ENCODE measurements around the gene RDX.
A peak's percentile ranks its signal among the peaks of the same experiment; 100 is the strongest.
"Not testable (repeated sequence)": the region's sequence is repeated elsewhere in the genome, so short reads cannot be mapped to it uniquely, and the experiment has no call there.

RDX gene

GRCh38 chr11:110199184-110199981, 97.0 kb downstream of the RDX start:
- Histone ChIP-seq H3K4me1 (ENCODE audit: control insufficient read depth, insufficient read depth, low read length, unreplicated experiment) (peaks cover 68% of the 10 kb centered on the region), H3K4me3 (ENCODE audit: low read depth, low read length) (peak overlapping the region; percentile 23; the same call in 1 of the 2 replicates), H3K27ac (ENCODE audit: low read depth, low read length) (peak overlapping the region; percentile 97)

DNA sequence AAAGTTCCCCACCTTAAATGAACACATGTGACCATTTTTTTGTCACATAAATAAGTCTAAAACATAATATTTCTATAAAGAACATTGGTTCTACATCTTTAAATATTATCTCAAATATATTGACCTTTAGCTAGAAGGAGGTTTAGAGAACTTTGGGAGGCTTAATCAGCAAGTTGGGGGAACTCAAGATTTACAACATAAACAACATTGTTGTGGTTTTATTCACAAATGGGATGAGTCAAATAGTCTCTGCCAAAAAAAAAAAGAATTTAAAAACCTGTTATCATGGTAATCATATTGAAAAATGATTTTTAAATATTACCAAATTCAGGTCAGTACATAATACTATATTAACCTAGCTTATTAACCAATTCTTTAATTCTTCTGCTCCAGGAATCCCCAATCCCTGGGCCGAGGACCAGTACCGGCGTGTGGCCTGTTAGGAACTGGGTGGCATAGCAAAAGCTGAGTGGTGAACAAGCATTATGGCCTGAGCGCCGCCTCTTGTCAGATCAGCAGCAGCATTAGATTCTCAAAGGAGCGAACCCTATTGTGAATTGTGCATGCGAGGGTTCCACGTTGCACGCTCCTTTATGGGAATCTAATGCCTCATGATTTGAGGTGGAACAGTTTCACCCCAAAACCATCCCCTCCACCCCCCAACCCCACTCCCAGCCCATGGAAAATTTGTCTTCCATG, 98.2 kb downstream of the RDX start:
- peaks cover 78% of the 10 kb centered on the region for H3K4me1 ChIP-seq (ENCODE audit: control insufficient read depth, insufficient read depth, low read length, unreplicated experiment)

More at GRCh38 chr11:110199184-110199981, 97.0 kb downstream of the RDX start:
- peak overlapping the region; percentile 67 for H2AFZ ChIP-seq (ENCODE audit: low read length, unreplicated experiment)
- no peaks in the 10 kb centered on the region for H3K36me3 ChIP-seq (ENCODE audit: insufficient read depth, low read length)
- H3K27me3 ChIP-seq (ENCODE audit: insufficient read depth, low read length), result no peaks in the 10 kb centered on the region
- no peaks in the 10 kb centered on the region for H3K79me2 ChIP-seq (ENCODE audit: control insufficient read depth, insufficient read depth, low read length, unreplicated experiment)

GRCh38 chr11:110196884-110197420, 99.5 kb downstream of the RDX start:
- H2AFZ ChIP-seq (ENCODE audit: low read length, unreplicated experiment), result no peak overlapping the region
- H3K27ac ChIP-seq (ENCODE audit: low read depth, low read length), result peak overlapping the region; percentile 97
- peaks cover 78% of the 10 kb centered on the region for H3K4me1 ChIP-seq (ENCODE audit: control insufficient read depth, insufficient read depth, low read length, unreplicated experiment)
- no peaks in the 10 kb centered on the region for H3K36me3 ChIP-seq (ENCODE audit: insufficient read depth, low read length)
- no peak overlapping the region for H3K4me3 ChIP-seq (ENCODE audit: low read depth, low read length)
- H3K79me2 ChIP-seq (ENCODE audit: control insufficient read depth, insufficient read depth, low read length, unreplicated experiment), result no peaks in the 10 kb centered on the region
- H3K27me3 ChIP-seq (ENCODE audit: insufficient read depth, low read length), result no peaks in the 10 kb centered on the region

More for the DNA sequence above, 98.2 kb downstream of the RDX start:
- H3K4me3 ChIP-seq (ENCODE audit: low read depth, low read length), result peak overlapping the region; percentile 1; the same call in 1 of the 2 replicates
- H3K79me2 ChIP-seq (ENCODE audit: control insufficient read depth, insufficient read depth, low read length, unreplicated experiment), result no peaks in the 10 kb centered on the region
- H3K36me3 ChIP-seq (ENCODE audit: insufficient read depth, low read length), result no peaks in the 10 kb centered on the region
- H3K27ac ChIP-seq (ENCODE audit: low read depth, low read length), result peak overlapping the region; percentile 97
- no peak overlapping the region for H2AFZ ChIP-seq (ENCODE audit: low read length, unreplicated experiment)
- H3K27me3 ChIP-seq (ENCODE audit: insufficient read depth, low read length), result no peaks in the 10 kb centered on the region

GRCh38 chr11:110196241-110196754, 100.1 kb downstream of the RDX start:
- H3K27me3 ChIP-seq (ENCODE audit: insufficient read depth, low read length), result no peaks in the 10 kb centered on the region
- H3K27ac ChIP-seq (ENCODE audit: low read depth, low read length), result peak overlapping the region; percentile 97
- no peaks in the 10 kb centered on the region for H3K36me3 ChIP-seq (ENCODE audit: insufficient read depth, low read length)
- H2AFZ ChIP-seq (ENCODE audit: low read length, unreplicated experiment), result no peak overlapping the region
- no peaks in the 10 kb centered on the region for H3K79me2 ChIP-seq (ENCODE audit: control insufficient read depth, insufficient read depth, low read length, unreplicated experiment)
- H3K4me3 ChIP-seq (ENCODE audit: low read depth, low read length), result no peak overlapping the region
- peaks cover 78% of the 10 kb centered on the region for H3K4me1 ChIP-seq (ENCODE audit: control insufficient read depth, insufficient read depth, low read length, unreplicated experiment)

GRCh38 chr11:110194211-110194766, 102.1 kb downstream of the RDX start:
- not testable (repeated sequence) for H3K27me3 ChIP-seq (ENCODE audit: insufficient read depth, low read length); H3K4me3 ChIP-seq (ENCODE audit: low read depth, low read length); H3K79me2 ChIP-seq (ENCODE audit: control insufficient read depth, insufficient read depth, low read length, unreplicated experiment); H3K36me3 ChIP-seq (ENCODE audit: insufficient read depth, low read length)
- Histone ChIP-seq H2AFZ (ENCODE audit: low read length, unreplicated experiment) (peak overlapping the region; percentile 28), H3K27ac (ENCODE audit: low read depth, low read length) (peak overlapping the region; percentile 97), H3K4me1 (ENCODE audit: control insufficient read depth, insufficient read depth, low read length, unreplicated experiment) (peaks cover 59% of the 10 kb centered on the region)

DNA sequence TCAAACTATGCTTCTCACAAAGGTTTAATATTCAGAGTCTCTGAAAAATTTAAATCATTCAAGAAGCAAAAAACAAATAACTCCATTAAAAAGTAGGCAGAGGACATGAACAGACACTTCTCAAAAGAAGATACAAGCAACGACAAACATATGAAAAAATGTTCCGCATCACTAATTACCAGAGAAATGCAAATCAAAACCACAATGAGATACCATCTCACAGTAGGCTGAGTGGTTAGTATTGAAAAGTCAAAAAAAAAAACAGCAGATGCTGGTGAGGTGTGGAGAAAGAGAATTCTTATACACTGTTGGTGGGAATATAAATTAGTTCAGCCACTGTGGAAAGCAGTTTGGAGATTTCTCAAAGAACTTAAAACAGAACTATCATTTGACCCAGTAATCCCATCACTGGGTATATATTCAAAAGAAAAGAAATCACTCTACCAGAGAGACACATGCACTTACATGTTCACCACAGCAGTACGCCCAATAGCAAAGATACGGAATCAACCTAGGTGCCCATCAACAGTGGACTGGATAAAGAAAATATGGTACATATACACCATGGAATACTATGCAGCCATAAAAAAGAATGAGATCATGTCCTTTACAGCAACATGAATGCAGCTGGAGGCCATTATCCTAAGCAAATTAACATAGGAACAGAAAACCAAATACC, 103.7 kb downstream of the RDX start:
- H2AFZ ChIP-seq (ENCODE audit: low read length, unreplicated experiment); H3K4me3 ChIP-seq (ENCODE audit: low read depth, low read length); H3K27me3 ChIP-seq (ENCODE audit: insufficient read depth, low read length); H3K79me2 ChIP-seq (ENCODE audit: control insufficient read depth, insufficient read depth, low read length, unreplicated experiment); H3K36me3 ChIP-seq (ENCODE audit: insufficient read depth, low read length): not testable (repeated sequence)
- Histone ChIP-seq H3K4me1 (ENCODE audit: control insufficient read depth, insufficient read depth, low read length, unreplicated experiment) (peaks cover 43% of the 10 kb centered on the region), H3K27ac (ENCODE audit: low read depth, low read length) (peak overlapping the region; percentile 97)

DNA sequence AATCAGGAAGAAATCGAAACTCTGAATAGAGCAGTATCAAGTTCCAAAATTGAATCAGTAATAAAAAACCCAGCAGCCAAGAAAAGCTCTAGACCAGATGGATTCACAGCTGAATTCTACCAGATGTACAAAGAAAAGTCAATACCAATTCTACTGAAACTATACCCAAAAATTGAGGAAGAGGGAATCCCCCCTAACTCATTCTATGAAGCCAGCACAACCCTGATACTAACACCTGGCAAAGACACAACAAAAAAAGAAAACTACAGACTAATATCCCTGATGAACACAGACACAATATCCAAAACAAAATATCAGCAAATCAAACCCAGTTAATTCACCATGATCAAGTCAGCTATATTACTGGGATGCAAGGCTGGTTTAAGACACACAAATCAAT, 105.5 kb downstream of the RDX start:
- Histone ChIP-seq H3K36me3 (ENCODE audit: insufficient read depth, low read length) (no peaks in the 10 kb centered on the region), H3K27me3 (ENCODE audit: insufficient read depth, low read length) (no peaks in the 10 kb centered on the region), H3K4me3 (ENCODE audit: low read depth, low read length) (no peak overlapping the region), H3K27ac (ENCODE audit: low read depth, low read length) (peak overlapping the region; percentile 35), H3K4me1 (ENCODE audit: control insufficient read depth, insufficient read depth, low read length, unreplicated experiment) (peaks cover 34% of the 10 kb centered on the region), H3K79me2 (ENCODE audit: control insufficient read depth, insufficient read depth, low read length, unreplicated experiment) (no peaks in the 10 kb centered on the region), H2AFZ (ENCODE audit: low read length, unreplicated experiment) (no peak overlapping the region)

GRCh38 chr11:110187731-110188130, 108.7 kb downstream of the RDX start:
- peaks cover 41% of the 10 kb centered on the region for H3K4me1 ChIP-seq (ENCODE audit: control insufficient read depth, insufficient read depth, low read length, unreplicated experiment)
- no peak overlapping the region for H3K4me3 ChIP-seq (ENCODE audit: low read depth, low read length)
- no peak overlapping the region for H2AFZ ChIP-seq (ENCODE audit: low read length, unreplicated experiment)
- no peaks in the 10 kb centered on the region for H3K79me2 ChIP-seq (ENCODE audit: control insufficient read depth, insufficient read depth, low read length, unreplicated experiment)
- no peaks in the 10 kb centered on the region for H3K36me3 ChIP-seq (ENCODE audit: insufficient read depth, low read length)
- no peak overlapping the region for H3K27ac ChIP-seq (ENCODE audit: low read depth, low read length)
- no peaks in the 10 kb centered on the region for H3K27me3 ChIP-seq (ENCODE audit: insufficient read depth, low read length)

GRCh38 chr11:110186867-110187266, 109.5 kb downstream of the RDX start:
- H3K27ac ChIP-seq (ENCODE audit: low read depth, low read length), result peak overlapping the region; percentile 100
- peaks cover 46% of the 10 kb centered on the region for H3K4me1 ChIP-seq (ENCODE audit: control insufficient read depth, insufficient read depth, low read length, unreplicated experiment)
- no peak overlapping the region for H3K4me3 ChIP-seq (ENCODE audit: low read depth, low read length)
- H3K27me3 ChIP-seq (ENCODE audit: insufficient read depth, low read length), result no peaks in the 10 kb centered on the region
- H3K36me3 ChIP-seq (ENCODE audit: insufficient read depth, low read length), result no peaks in the 10 kb centered on the region
- no peak overlapping the region for H2AFZ ChIP-seq (ENCODE audit: low read length, unreplicated experiment)
- H3K79me2 ChIP-seq (ENCODE audit: control insufficient read depth, insufficient read depth, low read length, unreplicated experiment), result no peaks in the 10 kb centered on the region

- Histone ChIP-seq H3K4me1 (ENCODE audit: control insufficient read depth, insufficient read depth, low read length, unreplicated experiment) (peaks cover 46% of the 10 kb centered on the region), H3K79me2 (ENCODE audit: control insufficient read depth, insufficient read depth, low read length, unreplicated experiment) (no peaks in the 10 kb centered on the region), H3K27ac (ENCODE audit: low read depth, low read length) (peak overlapping the region; percentile 100), H3K36me3 (ENCODE audit: insufficient read depth, low read length) (no peaks in the 10 kb centered on the region), H2AFZ (ENCODE audit: low read length, unreplicated experiment) (no peak overlapping the region), H3K4me3 (ENCODE audit: low read depth, low read length) (no peak overlapping the region), H3K27me3 (ENCODE audit: insufficient read depth, low read length) (no peaks in the 10 kb centered on the region)
Measured at GRCh38 chr11:110186456-110186855, 110.0 kb downstream of the RDX start.

Data from ACC112 (cell line).